ENCODE data around the gene THSD7A. TPM values are rescaled to one million over a fixed set of nuclear protein-coding genes. Genes with fewer than 3 reads are reported as not detected.

The THSD7A gene
- total RNA-seq, 1 experiment from 2014 or later = not detected

DNA sequence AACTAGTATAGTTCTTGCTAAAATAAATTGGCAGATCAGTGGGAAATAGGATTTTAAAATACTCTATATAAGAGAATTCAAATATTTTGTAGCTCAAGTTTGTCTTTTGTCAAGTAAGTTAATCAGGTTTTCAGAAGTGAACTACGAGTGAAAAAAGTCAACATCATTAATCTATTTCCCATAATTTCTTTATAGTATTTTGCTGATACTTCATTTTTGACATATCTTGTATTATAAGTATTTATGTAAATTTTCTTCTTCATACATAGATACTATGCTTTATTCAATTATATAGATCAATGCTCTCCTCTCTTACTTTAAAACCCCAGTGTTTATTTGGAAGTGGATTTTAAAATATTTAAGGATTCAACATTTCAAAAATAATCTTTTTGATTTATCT, 360.7 kb downstream of the THSD7A start:
- Mint-ChIP-seq H3K9me3 (ENCODE audit: unreplicated experiment) (no peaks in the 10 kb centered on the region), H3K27me3 (ENCODE audit: insufficient read depth, unreplicated experiment) (no peaks in the 10 kb centered on the region), H3K4me3 (ENCODE audit: unreplicated experiment) (no peak overlapping the region), H3K27ac (ENCODE audit: low read depth, unreplicated experiment) (no peak overlapping the region), H3K4me1 (ENCODE audit: insufficient read depth, unreplicated experiment) (no peaks in the 10 kb centered on the region), H3K36me3 (ENCODE audit: insufficient read depth, unreplicated experiment) (no peaks in the 10 kb centered on the region)
- DNase-seq (ENCODE audit: unreplicated experiment) = no peak
- POLR2A ChIA-PET = no interaction called here
- CTCF ChIA-PET = no interaction called here
- TF ChIP-seq CTCF (IDR thresholded peaks at IDR 0.05; ENCODE audit: unreplicated experiment) = no peak
- no TSS peak for BruUV-seq (replicated peaks)
- intact Hi-C loops (cut with micrococcal nuclease) = no loop called here

DNA sequence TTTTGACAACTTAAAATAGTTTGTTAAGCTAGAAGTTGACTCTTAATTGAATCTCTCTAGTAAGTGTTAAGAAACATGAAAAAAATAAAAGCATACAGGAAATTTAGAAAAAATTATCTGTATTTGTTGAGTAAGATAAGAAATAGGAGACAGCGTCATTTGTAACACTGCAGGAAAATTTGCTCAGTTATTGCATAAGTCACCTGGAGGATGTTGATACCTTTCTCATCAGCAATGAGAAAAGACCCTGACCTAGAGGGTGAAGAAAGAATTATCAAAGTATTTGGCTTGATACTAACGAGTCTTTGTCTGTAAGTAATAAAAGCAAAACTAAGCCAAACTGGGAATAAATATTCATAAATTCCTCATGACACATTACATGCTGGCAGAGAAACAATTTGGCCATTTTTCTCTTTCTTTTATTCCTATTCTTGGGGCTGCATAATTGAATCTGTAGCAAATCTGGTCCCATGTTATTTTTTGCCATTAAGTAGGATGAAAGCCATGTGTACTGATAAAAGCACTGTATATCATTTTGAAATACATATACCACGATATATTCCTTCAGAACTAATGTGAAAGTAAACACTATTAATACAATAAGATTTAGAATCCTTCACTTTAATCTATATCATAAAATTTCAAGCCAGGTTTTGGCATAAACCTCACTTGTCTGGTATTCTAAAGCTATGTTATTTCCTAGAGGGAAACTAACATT, 362.8 kb downstream of the THSD7A start:
- Mint-ChIP-seq H3K36me3 (ENCODE audit: insufficient read depth, unreplicated experiment) (no peaks in the 10 kb centered on the region), H3K27ac (ENCODE audit: low read depth, unreplicated experiment) (no peak overlapping the region), H3K4me3 (ENCODE audit: unreplicated experiment) (no peak overlapping the region), H3K4me1 (ENCODE audit: insufficient read depth, unreplicated experiment) (no peaks in the 10 kb centered on the region), H3K9me3 (ENCODE audit: unreplicated experiment) (no peaks in the 10 kb centered on the region), H3K27me3 (ENCODE audit: insufficient read depth, unreplicated experiment) (no peaks in the 10 kb centered on the region)
- ChIA-PET POLR2A (no interaction called here), CTCF (no interaction called here)
- DNase-seq (ENCODE audit: unreplicated experiment) = no peak
- TF ChIP-seq CTCF (IDR thresholded peaks at IDR 0.05; ENCODE audit: unreplicated experiment) = no peak
- intact Hi-C loops (cut with micrococcal nuclease) = no loop called here
- no TSS peak for BruUV-seq (replicated peaks)

- no peak for DNase-seq (ENCODE audit: unreplicated experiment)
- ChIA-PET POLR2A (no interaction called here), CTCF (interaction anchor here (0.5 to 0.7 kb wide), 3 partner anchors 31 to 1146 kb away, joined by 3 read pairs; no protein-coding TSS in a partner anchor)
- Mint-ChIP-seq H3K9me3 (ENCODE audit: unreplicated experiment) (no peaks in the 10 kb centered on the region), H3K27ac (ENCODE audit: low read depth, unreplicated experiment) (no peak overlapping the region), H3K36me3 (ENCODE audit: insufficient read depth, unreplicated experiment) (no peaks in the 10 kb centered on the region), H3K4me3 (ENCODE audit: unreplicated experiment) (no peak overlapping the region), H3K27me3 (ENCODE audit: insufficient read depth, unreplicated experiment) (no peaks in the 10 kb centered on the region), H3K4me1 (ENCODE audit: insufficient read depth, unreplicated experiment) (no peaks in the 10 kb centered on the region)
- intact Hi-C loops (cut with micrococcal nuclease) = no loop called here
- no peak for TF ChIP-seq CTCF (IDR thresholded peaks at IDR 0.05; ENCODE audit: unreplicated experiment)
- no TSS peak for BruUV-seq (replicated peaks)
These were observed 365.4 kb downstream of the THSD7A start for GRCh38 chr7:11466517-11467105.

DNA sequence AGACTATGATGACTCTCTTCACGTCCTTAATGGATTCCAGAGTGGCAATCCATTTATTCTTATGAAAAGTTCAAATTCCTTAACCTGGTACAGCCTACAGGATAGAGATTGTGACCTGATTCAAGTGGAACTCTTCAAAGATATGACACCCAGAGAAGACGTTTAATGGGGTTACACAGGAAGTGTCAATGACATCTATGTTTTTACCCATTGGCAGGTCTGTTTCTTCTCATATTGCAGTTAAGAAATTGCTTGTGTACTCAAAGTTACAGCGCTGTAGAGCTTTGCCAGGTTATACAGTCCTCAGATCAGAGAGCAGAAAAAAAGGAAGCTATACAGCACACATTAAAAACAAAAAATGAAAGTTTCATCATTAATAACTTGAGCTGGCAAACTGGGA, 367.4 kb downstream of the THSD7A start:
- POLR2A ChIA-PET = no interaction called here
- intact Hi-C loops (cut with micrococcal nuclease) = no loop called here
- H3K9me3 Mint-ChIP-seq (ENCODE audit: unreplicated experiment) = no peaks in the 10 kb centered on the region
- TF ChIP-seq CTCF (IDR thresholded peaks at IDR 0.05; ENCODE audit: unreplicated experiment) = no peak
- H3K36me3 Mint-ChIP-seq (ENCODE audit: insufficient read depth, unreplicated experiment) = no peaks in the 10 kb centered on the region
- CTCF ChIA-PET = interaction anchor here (0.7 to 0.8 kb wide), 2 partner anchors 9 to 26 kb away, joined by 3 read pairs; no protein-coding TSS in a partner anchor
- no peak overlapping the region for H3K27ac Mint-ChIP-seq (ENCODE audit: low read depth, unreplicated experiment)
- no peak for DNase-seq (ENCODE audit: unreplicated experiment)
- BruUV-seq (replicated peaks) = no TSS peak
- no peak overlapping the region for H3K4me3 Mint-ChIP-seq (ENCODE audit: unreplicated experiment)
- H3K4me1 Mint-ChIP-seq (ENCODE audit: insufficient read depth, unreplicated experiment) = no peaks in the 10 kb centered on the region
- no peaks in the 10 kb centered on the region for H3K27me3 Mint-ChIP-seq (ENCODE audit: insufficient read depth, unreplicated experiment)

Data from MCF 10A (cell line).